HepG2 (cell line): ENCODE measurements around the gene PCOLCE2. TPM values are rescaled to one million over a fixed set of nuclear protein-coding genes. Genes with fewer than 3 reads are reported as not detected.

Experiments
- AHDC1 ChIP-seq: sonication (generic); formaldehyde crosslinking; IDR thresholded peaks from 2 replicates; pipeline ENCODE4 v1.5.1; 2020; ENCODE audit warnings: mild to moderate bottlenecking, missing genetic modification reagents, borderline replicate concordance
- ARNT2 ChIP-seq: sonication (generic); formaldehyde crosslinking; IDR thresholded peaks from 2 replicates; pipeline ENCODE4 v1.8.0; 2022; ENCODE audit warnings: mild to moderate bottlenecking, low read depth, missing genetic modification reagents, moderate library complexity
- E2F5 ChIP-seq: sonication (generic); formaldehyde crosslinking; conservative IDR thresholded peaks from 2 replicates; pipeline ENCODE4 v1.4.0; 2020; ENCODE audit warnings: missing genetic modification reagents
- ELF3 ChIP-seq: IDR thresholded peaks from 2 replicates; pipeline ENCODE4 v1.6.1; 2016; ENCODE audit warnings: missing genetic modification reagents, missing compliant biosample characterization
- EP300 ChIP-seq, 3 experiments: sonication (generic) in 1 of 3; formaldehyde crosslinking in 1 of 3; IDR thresholded peaks; 2 replicates each; pipeline versions ENCODE4 v1.5.1 to v1.6.1; 2011 to 2020; ENCODE audit warnings: low read depth in 2 of 3, low read length in 2 of 3, borderline replicate concordance in 1 of 3, improper control_type of control experiment in 1 of 3, mild to moderate bottlenecking in 1 of 3, missing genetic modification reagents in 1 of 3, moderate library complexity in 1 of 3
- FOXJ3 ChIP-seq: sonication (generic); formaldehyde crosslinking; IDR thresholded peaks from 2 replicates; pipeline ENCODE4 v1.4.0; 2020; ENCODE audit warnings: missing genetic modification reagents, mild to moderate bottlenecking, borderline replicate concordance
- FOXP1 ChIP-seq, 2 experiments: fragments of 450-650 bp in 1 of 2; IDR thresholded peaks; 2 replicates each; pipeline ENCODE4 v1.6.1; 2017 to 2018; ENCODE audit warnings: antibody characterized with exemption in 1 of 2
- HCFC1 ChIP-seq: fragments of 150-350 bp; IDR thresholded peaks from 2 replicates; pipeline ENCODE4 v1.6.1; 2014; ENCODE audit warnings: low read depth, low read length
- HOMEZ ChIP-seq: IDR thresholded peaks from 2 replicates; pipeline ENCODE4 v1.6.1; 2016; ENCODE audit warnings: low read depth
- MXD3 ChIP-seq: IDR thresholded peaks from 2 replicates; pipeline ENCODE4 v1.6.1; 2016; ENCODE audit warnings: mild to moderate bottlenecking, missing biosample characterization, missing genetic modification reagents
- POGZ ChIP-seq: sonication (generic); formaldehyde crosslinking; IDR thresholded peaks from 2 replicates; pipeline ENCODE4 v1.4.0; 2020; ENCODE audit warnings: mild to moderate bottlenecking, missing genetic modification reagents
- SAP130 ChIP-seq: IDR thresholded peaks from 2 replicates; pipeline ENCODE4 v1.6.1; 2016; ENCODE audit warnings: low read depth
- SRSF9 ChIP-seq: fragments of 200-400 bp; formaldehyde crosslinking; IDR thresholded peaks from 2 replicates; pipeline ENCODE4 v1.6.1; 2018; ENCODE audit warnings: borderline replicate concordance, mild to moderate bottlenecking, low read depth, low read length; ENCODE audit not compliant: insufficient read depth, poor library complexity, severe bottlenecking
- TFE3 ChIP-seq: IDR thresholded peaks from 2 replicates; pipeline ENCODE4 v1.6.1; 2016
- ZMYM4 ChIP-seq: sonication (generic); formaldehyde crosslinking; IDR thresholded peaks from 2 replicates; pipeline ENCODE4 v1.8.1; 2023; ENCODE audit warnings: mild to moderate bottlenecking, missing genetic modification reagents
- ZNF143 ChIP-seq: sonication (generic); formaldehyde crosslinking; IDR thresholded peaks from 2 replicates; pipeline ENCODE4 v1.4.0; 2020; ENCODE audit warnings: missing genetic modification reagents
- ZNF235 ChIP-seq: sonication (generic); formaldehyde crosslinking; IDR thresholded peaks from 2 replicates; pipeline ENCODE4 v1.8.1; 2023; ENCODE audit warnings: mild to moderate bottlenecking, missing genetic modification reagents, borderline replicate concordance
- ZNF296 ChIP-seq: sonication (generic); formaldehyde crosslinking; conservative IDR thresholded peaks from 2 replicates; pipeline ENCODE4 v1.5.0; 2020; ENCODE audit warnings: mild to moderate bottlenecking, missing genetic modification reagents
- polyA plus RNA-seq, 8 experiments: library from polyadenylated mRNA; depleted of rRNA in 3 of 8; stranded (reverse) in 7 of 8; unstranded in 1 of 8; fragments of >200 nt; fragmentation: Illumina TruSeq in 4 of 8; extraction: Trizol in 4 of 8; gene quantifications; 2 replicates each; pipeline versions ENCODE4 v1.2.1 to v1.2.3, GENCODE V29; 2011 to 2016; ENCODE audit warnings: low read depth in 4 of 8, missing spikeins in 1 of 8, mixed read lengths in 1 of 8; ENCODE audit not compliant: insufficient read depth in 1 of 8
- total RNA-seq, 5 experiments: library from RNA; depleted of rRNA; stranded (reverse); fragments of >200 nt; fragmentation: Illumina TruSeq; extraction: Trizol; gene quantifications; 2 replicates each; pipeline ENCODE4 v1.2.3, GENCODE V29; 2016; ENCODE audit warnings: low read depth in 1 of 5

The PCOLCE2 gene
- total and polyA plus RNA-seq, 2 of the 13 experiments (the other 11 are each of a cell fraction or from before 2014, with no cell fraction given) = 0.71 to 2.0 TPM

- TF ChIP-seq EP300 (IDR thresholded peaks at IDR 0.05; ENCODE audit: low read depth in 2 of 2, low read length in 2 of 2) (peak; percentile 25 to 89; a peak in 2 of 4 replicates), EP300 (CRISPR knock-in tag; IDR thresholded peaks at IDR 0.05; ENCODE audit: borderline replicate concordance) (no peak), ZNF296 (CRISPR knock-in tag) (no peak), POGZ (peak; percentile 64; the same call in 1 of the 2 replicates), FOXJ3 (peak; percentile 94; the same call in 1 of the 2 replicates), ZMYM4 (CRISPR knock-in tag) (peak; percentile 39; the same call in 1 of the 2 replicates), MXD3 (CRISPR knock-in tag) (no peak), ZNF143 (CRISPR knock-in tag) (no peak), ARNT2 (CRISPR knock-in tag) (no peak), SAP130 (CRISPR knock-in tag) (peak; percentile 69), FOXP1 (IDR thresholded peaks at IDR 0.05) (0 out of 2 replicates have a peak, but pooled peaks have one; percentile 28), FOXP1 (CRISPR knock-in tag; IDR thresholded peaks at IDR 0.05) (peak; percentile 97), E2F5 (CRISPR knock-in tag) (no peak), SRSF9 (no peak), AHDC1 (peak; percentile 79; the same call in 1 of the 2 replicates), ZNF235 (CRISPR knock-in tag) (no peak), TFE3 (CRISPR knock-in tag) (peak; percentile 78; the same call in 1 of the 2 replicates), HOMEZ (peak; percentile 68; the same call in 1 of the 2 replicates), ELF3 (CRISPR knock-in tag) (peak; percentile 93), HCFC1 (no peak)
Measured at GRCh38 chr3:142846779-142847577, 41.9 kb downstream of the PCOLCE2 start (continued).
